Activated B cell treated with CpG ODN at 0.5 μM for 24 hours (primary cell): Measurements from ENCODE around the gene ARL4A. TPM values are rescaled to one million over a fixed set of nuclear protein-coding genes. Genes with fewer than 3 reads are reported as not detected.

Experiments
- ATAC-seq: fragments of 200-7000 bp; cut with Tn5 transposase; one replicate; pipeline ENCODE4 v1.10.0; 2021; ENCODE audit warnings: low read depth, mild to moderate bottlenecking, moderate library complexity
- CTCF ChIA-PET: fragments of 350-600 bp; sonication (Branson Sonifier 250); formaldehyde crosslinking; loops from one replicate; lab custom pipeline; 2021; ENCODE audit warnings: antibody characterized with exemption; lab: Charles Lee
- POLR2A ChIA-PET: fragments of 350-600 bp; sonication (Branson Sonifier 250); formaldehyde crosslinking; loops from one replicate; lab custom pipeline; 2021; ENCODE audit warnings: antibody characterized with exemption; lab: Charles Lee
- DNase-seq: peaks from one replicate; pipeline ENCODE4 v3.0.0; 2022
- H3K27ac Mint-ChIP-seq: one replicate; pipeline ENCODE4 v1.8.0; 2020; ENCODE audit warnings: mixed read lengths
- H3K27me3 Mint-ChIP-seq: one replicate; pipeline ENCODE4 v1.8.0; 2021; ENCODE audit warnings: mixed read lengths
- H3K36me3 Mint-ChIP-seq: one replicate; pipeline ENCODE4 v1.8.0; 2021; ENCODE audit warnings: low read depth, mixed read lengths
- H3K4me1 Mint-ChIP-seq: one replicate; pipeline ENCODE4 v1.8.0; 2021; ENCODE audit warnings: mixed read lengths
- H3K4me3 Mint-ChIP-seq: one replicate; pipeline ENCODE4 v1.8.0; 2020; ENCODE audit warnings: mild to moderate bottlenecking, mixed read lengths
- H3K9me3 Mint-ChIP-seq: one replicate; pipeline ENCODE4 v1.8.0; 2020; ENCODE audit warnings: mixed read lengths
- CTCF ChIP-seq: fragments of 200-600 bp; IDR thresholded peaks from one replicate; pipeline ENCODE4 v1.8.0; 2022; ENCODE audit warnings: antibody characterized with exemption, mild to moderate bottlenecking
- intact Hi-C: fragments of 100-400 bp; cut with micrococcal nuclease; formaldehyde crosslinking; loops from one replicate; pipeline ENCODE4 v1.15.1; 2024
- total RNA-seq: library from RNA; stranded (reverse); gene quantifications from 2 replicates; pipeline ENCODE4 v1.2.3, GENCODE V29; 2022

The ARL4A gene
- total RNA-seq, 1 donor from 2014 or later = 11.9 TPM

GRCh38 chr7:12729112-12729511 is 41.7 kb downstream of the ARL4A start:
- DNase-seq = no peak
- ChIA-PET CTCF (no interaction called here), POLR2A (no interaction called here)
- Mint-ChIP-seq H3K27me3 (no peaks in the 10 kb centered on the region), H3K9me3 (no peaks in the 10 kb centered on the region), H3K4me3 (no peak overlapping the region), H3K27ac (no peak overlapping the region), H3K4me1 (peaks cover 4% of the 10 kb centered on the region), H3K36me3 (no peaks in the 10 kb centered on the region)
- no peak for TF ChIP-seq CTCF
- intact Hi-C loops = no loop called here
- ATAC-seq = no peak

GRCh38 chr7:12730523-12730922 is 43.1 kb downstream of the ARL4A start:
- DNase-seq (no peak), ATAC-seq (no peak)
- ChIA-PET POLR2A (no interaction called here), CTCF (no interaction called here)
- peaks cover 4% of the 10 kb centered on the region for H3K4me1 Mint-ChIP-seq
- no peak for TF ChIP-seq CTCF
- H3K4me3 Mint-ChIP-seq = no peak overlapping the region
- H3K36me3 Mint-ChIP-seq = no peaks in the 10 kb centered on the region
- H3K27ac Mint-ChIP-seq = no peak overlapping the region
- H3K9me3 Mint-ChIP-seq = no peaks in the 10 kb centered on the region
- intact Hi-C loops = no loop called here
- H3K27me3 Mint-ChIP-seq = no peaks in the 10 kb centered on the region

GRCh38 chr7:12731214-12731656 is 43.8 kb downstream of the ARL4A start:
- Mint-ChIP-seq H3K27me3 (no peaks in the 10 kb centered on the region), H3K4me3 (no peak overlapping the region), H3K9me3 (no peaks in the 10 kb centered on the region), H3K27ac (no peak overlapping the region), H3K36me3 (no peaks in the 10 kb centered on the region), H3K4me1 (peaks cover 4% of the 10 kb centered on the region)
- DNase-seq (no peak), ATAC-seq (no peak)
- TF ChIP-seq CTCF = no peak
- ChIA-PET CTCF (no interaction called here), POLR2A (no interaction called here)
- intact Hi-C loops = no loop called here

- no peak overlapping the region for H3K4me3 Mint-ChIP-seq
- no peak for TF ChIP-seq CTCF
- H3K36me3 Mint-ChIP-seq = no peaks in the 10 kb centered on the region
- ATAC-seq (no peak), DNase-seq (no peak)
- no peaks in the 10 kb centered on the region for H3K27me3 Mint-ChIP-seq
- POLR2A ChIA-PET = no interaction called here
- no peak overlapping the region for H3K27ac Mint-ChIP-seq
- CTCF ChIA-PET = no interaction called here
- no peaks in the 10 kb centered on the region for H3K9me3 Mint-ChIP-seq
- peaks cover 4% of the 10 kb centered on the region for H3K4me1 Mint-ChIP-seq
- intact Hi-C loops = no loop called here
Measured at GRCh38 chr7:12731775-12732174, 44.3 kb downstream of the ARL4A start.

GRCh38 chr7:12732428-12732827 is 45.0 kb downstream of the ARL4A start:
- POLR2A ChIA-PET = no interaction called here
- H3K27me3 Mint-ChIP-seq = no peaks in the 10 kb centered on the region
- no peak for TF ChIP-seq CTCF
- no peaks in the 10 kb centered on the region for H3K9me3 Mint-ChIP-seq
- CTCF ChIA-PET = no interaction called here
- peaks cover 4% of the 10 kb centered on the region for H3K4me1 Mint-ChIP-seq
- no peak for DNase-seq
- no peak overlapping the region for H3K4me3 Mint-ChIP-seq
- no peak overlapping the region for H3K27ac Mint-ChIP-seq
- no peaks in the 10 kb centered on the region for H3K36me3 Mint-ChIP-seq
- intact Hi-C loops = no loop called here
- ATAC-seq = no peak
